Measurements from ENCODE around the gene SULT1A4.
"Not testable (repeated sequence)": the region's sequence is repeated elsewhere in the genome, so short reads cannot be mapped to it uniquely, and the experiment has no call there.

Gene SULT1A4

DNA sequence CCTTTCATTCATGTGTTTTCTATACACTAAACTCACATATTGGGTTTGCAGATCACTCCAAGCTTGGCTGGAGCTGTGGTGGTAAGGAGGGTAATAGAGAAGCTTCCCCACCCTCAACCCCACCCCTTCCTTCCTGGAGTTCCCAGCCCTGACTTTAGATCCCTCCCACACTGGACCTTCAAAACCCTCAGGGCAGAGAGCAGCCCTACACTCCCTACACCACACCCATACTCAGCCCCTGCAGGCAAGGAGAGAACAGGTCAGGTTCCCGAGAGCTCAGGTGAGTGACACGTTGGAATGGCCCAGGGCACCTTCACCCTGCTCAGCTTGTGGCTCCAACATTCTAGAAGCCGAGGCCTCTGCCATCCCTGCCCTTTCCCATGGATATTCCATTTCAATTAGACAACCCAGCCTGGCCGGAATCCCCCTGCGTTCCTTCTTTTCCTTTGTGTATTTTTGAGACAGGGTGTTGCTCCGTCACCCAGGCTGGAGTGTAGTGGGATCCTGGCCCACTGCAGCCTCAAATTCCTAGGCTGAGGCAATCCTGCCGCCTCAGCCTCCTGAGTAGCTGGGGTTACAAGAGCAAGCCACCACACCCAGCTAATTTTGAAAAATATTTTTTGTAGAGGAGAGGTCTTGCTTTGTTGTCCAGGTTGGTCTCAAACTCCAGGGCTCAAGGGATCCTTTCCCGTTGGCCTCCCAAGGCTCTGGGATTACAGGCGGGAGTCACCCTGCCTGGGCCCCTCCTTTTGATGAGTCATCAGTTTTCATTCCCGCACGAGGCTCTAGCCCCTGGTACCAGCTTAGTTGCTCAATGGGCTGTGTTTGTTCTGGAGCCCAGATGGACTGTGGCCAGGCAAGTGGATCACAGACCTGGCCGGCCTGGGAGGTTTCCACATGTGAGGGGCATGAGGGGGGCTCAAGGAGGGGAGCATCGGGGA is at the start of gene SULT1A4:
Gene SULT1A4 (plus strand): TSS at position 208 of the 941 bp plus-strand sequence. CDS start 1,473 bp downstream, outside the sequence.
- not testable (repeated sequence) for DNase-seq (ENCODE audit: low spot score)

DNA sequence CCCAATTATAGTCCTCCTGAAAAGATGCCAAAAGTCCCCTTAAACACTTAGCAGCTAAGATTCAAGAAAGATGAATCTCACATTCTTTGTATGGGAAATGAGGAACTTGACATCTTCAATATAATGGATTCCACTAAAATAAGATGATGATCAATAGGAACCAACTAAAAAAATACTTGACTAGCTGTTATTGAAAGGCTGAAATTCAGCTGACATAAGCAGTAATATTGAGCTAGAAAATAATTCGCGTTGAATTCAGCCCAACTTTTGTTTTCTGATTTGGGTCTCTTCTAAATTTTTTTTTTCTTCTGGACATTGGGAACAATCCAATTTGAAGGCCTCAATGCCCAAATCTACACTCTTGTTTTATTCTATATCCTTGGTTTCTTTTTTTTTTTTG is 36.1 kb upstream of the SULT1A4 start:
- not testable (repeated sequence) for DNase-seq (ENCODE audit: low spot score)

DNA sequence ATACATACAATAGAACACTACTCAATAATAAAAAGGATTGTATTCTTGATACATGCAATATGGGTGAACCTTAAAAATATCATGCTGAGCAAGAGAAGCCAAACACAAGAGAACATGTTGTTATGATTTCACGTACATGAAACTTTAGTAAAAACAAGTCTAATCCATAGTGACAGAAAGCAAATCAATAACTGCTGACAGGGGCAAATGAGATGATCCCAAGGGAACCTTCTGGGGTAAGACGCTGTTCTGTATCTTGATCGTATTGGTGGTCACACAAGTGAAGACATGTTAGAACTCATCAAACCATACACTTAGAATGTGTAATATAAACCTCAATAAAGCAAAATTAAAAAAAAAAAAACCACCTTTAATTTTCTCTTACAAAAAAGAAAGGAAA is 34.3 kb upstream of the SULT1A4 start:
- DNase-seq (ENCODE audit: low spot score) = not testable (repeated sequence)

DNA sequence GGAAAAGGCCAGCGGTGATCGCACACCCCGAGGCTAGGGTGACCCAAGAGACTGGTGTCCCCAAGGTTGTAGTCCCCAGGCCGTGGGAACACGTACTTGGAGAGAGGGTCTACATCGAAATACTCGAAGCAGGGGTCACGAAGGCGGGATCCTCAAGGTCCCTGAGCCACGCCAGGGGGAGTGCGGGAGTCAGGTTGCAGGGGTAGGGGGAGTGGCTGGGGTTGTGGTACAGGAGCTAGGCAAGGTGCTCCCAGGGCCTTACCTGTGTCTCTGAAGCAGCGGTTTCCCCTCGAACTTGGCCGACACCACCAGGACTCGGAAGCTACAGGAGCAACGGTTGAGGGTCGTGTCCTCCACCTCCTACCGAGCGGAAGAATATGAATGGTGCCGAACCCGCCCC is 6.0 kb upstream of the SULT1A4 start:
- DNase-seq (ENCODE audit: low spot score) = not testable (repeated sequence)

DNA sequence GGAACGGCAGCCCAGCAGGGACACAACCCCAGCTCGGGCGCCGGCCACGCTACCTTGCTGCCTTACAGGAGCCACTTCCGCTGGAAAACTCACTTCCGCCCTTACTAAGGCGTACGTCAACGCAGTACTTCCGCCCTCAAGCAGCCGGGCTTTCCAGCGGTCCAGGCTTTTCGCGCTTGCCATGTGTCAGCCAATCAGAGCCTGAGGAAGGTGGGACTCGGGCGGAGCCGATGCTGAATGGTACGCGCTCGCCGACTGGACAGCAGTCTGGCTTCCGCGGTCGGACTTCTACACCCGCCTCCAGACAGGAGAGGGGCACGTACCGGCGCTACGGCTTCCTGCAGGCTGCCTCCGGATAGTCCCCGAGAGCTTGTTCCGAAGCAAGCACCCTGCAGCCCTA is 5.4 kb upstream of the SULT1A4 start, which contains the start of the genes BOLA2 and SLX1B:
Gene BOLA2 (minus strand): TSS at position 83 of the 400 bp plus-strand sequence. CDS start 98 bp downstream, outside the sequence.
Gene SLX1B (plus strand): TSS at position 265 of the 400 bp plus-strand sequence.
- not testable (repeated sequence) for DNase-seq (ENCODE audit: low spot score)

DNA sequence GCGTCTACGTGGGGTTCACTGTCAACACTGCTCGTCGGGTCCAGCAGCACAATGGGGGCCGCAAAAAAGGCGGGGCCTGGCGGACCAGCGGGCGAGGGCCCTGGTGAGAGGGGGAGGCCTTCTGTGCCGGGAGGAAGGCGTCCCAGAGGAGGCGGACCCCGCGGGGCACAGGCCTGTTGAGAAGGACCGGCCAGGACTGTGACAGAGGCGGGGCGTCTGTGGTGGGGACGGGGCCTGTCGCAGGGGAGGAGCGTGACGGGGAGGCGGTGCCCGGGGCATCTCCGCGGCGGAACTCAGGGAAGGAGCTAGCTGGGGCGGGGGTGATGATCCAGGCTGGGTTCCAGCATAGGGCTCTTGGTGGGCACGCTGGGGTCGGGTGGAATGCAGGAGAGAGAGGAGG is 4.9 kb upstream of the SULT1A4 start:
- not testable (repeated sequence) for DNase-seq (ENCODE audit: low spot score)

DNA sequence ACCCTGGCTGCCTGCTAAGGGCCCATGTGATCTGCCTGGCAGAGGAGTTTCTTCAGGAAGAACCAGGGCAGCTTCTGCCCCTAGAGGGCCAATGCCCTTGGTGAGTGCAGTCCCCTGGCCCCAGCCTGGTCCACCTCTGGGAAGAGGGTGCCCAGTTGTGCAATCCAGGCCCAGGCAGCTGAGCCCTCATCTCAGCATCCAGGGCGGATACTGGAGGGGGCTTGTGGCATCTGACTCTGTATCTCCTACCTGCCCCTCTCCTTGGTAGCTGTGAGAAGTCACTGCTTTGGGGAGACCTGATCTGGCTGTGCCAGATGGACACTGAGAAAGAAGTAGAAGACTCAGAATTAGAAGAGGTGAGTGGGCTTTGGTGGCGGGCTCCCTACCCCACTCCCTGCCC is 2.1 kb upstream of the SULT1A4 start:
- not testable (repeated sequence) for DNase-seq (ENCODE audit: low spot score)

DNA sequence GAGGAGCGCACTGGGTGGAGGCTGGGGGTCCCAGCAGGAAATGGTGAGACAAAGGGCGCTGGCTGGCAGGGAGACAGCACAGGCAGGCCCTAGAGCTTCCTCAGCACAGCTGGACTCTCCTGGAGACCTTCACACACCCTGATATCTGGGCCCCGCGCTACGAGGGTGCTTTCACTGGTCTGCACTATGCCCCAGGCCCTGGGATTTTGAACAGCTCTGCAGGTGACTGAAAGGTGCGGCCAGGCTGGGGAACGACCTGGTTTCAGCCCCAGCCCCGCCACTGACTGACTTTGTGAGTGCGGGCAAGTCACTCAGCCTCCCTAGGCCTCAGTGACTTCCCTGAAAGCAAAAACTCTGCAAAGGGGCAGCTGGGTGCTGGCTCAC is 926 bp downstream of the SULT1A4 start:
- not testable (repeated sequence) for DNase-seq (ENCODE audit: low spot score)

DNA sequence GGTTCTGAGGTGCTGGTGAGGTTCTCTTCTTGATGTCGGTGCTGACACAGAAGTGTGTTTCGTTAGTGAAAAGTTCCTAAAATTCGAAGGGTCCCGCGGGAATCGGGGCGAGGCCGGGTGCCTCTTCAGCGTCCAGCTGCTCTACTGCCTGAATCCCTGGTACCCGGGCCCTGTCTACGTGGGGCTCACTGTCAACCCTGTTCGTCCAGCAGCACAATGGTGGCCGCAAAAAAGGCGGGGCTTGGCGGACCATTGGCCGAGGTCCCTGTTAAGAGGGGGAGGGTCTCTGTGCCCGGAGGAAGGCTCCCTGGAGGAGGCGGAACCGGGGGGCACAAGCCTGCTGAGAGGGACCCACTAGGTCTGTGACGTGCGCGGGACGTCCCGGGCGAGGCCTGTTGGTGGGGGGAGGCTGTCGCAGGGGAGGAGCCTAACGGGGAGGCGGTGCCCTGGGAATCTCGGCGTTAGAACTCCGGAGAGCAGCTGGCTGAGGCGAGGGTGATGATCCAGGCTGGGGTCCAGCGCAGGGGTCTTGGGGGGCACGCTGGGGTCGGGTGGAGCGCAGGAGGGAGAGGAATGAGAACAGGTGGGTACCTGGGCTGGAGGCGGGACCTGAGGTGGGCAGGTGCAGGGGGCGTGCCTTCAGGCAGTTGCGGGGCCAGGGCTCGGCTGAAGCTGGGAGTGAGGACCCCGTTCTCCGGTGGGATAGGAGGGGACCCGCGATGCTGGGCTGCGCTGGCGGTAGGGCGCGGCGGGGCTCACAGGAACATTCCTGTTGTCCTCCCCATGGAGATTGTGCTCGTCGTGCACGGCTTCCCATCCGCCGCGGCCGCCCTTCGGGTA is 6.5 kb downstream of the SULT1A4 start:
- not testable (repeated sequence) for DNase-seq (ENCODE audit: low spot score)

DNA sequence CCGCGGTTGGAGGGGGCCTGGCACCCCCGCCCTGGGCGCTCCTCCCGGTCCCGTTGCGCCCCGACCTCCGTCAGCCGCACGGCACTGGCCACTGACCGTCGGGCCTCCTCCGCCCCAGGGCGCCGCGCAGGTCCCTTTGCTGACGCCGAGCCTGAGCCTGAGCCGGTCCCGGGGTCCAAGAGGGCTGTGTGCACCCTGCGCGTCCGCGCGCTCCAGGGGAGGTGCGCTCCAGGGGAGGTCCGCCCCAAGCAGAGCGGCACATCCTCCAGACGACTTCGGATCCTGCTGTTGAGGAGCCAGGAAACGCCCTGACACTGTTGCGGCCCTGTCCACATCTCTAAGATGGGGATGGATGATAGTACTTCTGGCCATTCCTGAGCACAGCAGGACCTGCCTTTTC is 7.2 kb downstream of the SULT1A4 start:
- DNase-seq (ENCODE audit: low spot score) = not testable (repeated sequence)

DNA sequence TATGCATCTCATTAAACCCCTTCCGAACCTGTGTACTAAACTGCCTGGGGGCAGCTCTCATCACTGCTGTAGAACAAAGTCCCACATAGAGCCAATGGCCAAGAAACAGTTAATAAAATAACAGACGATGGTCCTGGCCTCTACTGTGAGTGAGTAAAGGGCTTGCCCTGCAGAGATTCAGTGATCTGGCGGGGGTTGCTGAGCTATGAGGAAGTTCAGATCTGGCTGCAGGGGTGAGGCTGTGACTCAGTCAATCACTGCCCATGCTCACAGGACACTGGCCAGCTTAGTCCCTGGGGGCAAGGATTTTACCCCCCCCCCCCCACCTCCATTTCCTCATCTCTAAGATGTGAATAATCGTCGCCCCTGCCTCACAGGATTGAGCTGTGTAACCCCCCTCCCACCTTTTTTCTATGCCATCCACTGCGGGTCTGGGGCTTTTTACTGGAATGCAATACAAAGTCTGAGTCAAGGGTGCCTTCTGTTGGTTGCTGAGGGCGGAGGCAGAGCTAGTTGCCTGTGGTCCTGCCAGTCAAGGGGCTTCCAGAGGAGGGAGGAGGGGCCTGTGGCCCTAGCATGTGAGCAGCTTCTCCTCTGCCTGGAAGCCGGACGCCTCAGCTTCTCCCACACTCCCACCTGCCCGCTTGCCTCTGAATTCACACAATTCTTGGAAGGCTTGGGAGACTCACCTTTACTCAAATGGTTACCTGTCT is 8.1 kb downstream of the SULT1A4 start:
- not testable (repeated sequence) for DNase-seq (ENCODE audit: low spot score)

DNA sequence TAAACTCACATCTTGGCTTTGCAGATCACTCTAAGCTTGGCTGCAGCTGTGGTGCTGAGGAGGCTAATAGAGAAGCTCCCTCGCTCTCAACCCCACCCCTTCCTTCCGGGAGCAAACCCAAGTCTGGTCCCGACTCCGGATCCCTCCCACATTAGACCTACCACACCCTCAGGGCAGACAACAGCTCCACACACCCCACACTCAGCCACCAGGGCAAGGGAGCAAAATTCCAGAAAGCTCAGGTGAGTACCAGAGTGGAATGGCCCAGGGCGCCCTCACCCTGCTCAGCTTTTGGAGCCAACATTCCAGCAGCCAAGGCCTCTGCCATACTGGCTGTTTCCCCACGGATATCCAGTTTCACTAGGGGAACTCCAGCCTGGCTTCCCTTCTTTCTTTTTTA is 9.9 kb downstream of the SULT1A4 start:
- DNase-seq (ENCODE audit: low spot score) = not testable (repeated sequence)

DNA sequence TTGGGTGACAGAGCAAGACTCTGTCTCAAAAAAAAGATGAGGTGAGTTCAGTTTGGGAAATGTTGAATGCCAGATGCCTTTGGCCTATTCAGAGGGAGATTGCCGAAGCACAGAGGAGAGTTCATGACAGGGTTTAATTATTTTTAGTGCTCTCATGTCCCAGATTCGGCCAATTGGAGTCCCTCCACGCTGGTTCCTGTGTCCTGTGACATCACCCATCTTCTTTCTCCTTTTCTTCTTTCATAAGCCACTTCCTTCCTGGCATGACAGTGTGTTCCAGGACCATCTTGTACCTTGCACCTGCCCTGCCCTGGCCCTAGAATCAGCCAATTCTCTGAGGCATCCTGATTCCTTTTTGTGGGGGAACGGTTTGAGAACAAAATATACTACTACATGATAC is 12.4 kb downstream of the SULT1A4 start:
- not testable (repeated sequence) for DNase-seq (ENCODE audit: low spot score)

DNA sequence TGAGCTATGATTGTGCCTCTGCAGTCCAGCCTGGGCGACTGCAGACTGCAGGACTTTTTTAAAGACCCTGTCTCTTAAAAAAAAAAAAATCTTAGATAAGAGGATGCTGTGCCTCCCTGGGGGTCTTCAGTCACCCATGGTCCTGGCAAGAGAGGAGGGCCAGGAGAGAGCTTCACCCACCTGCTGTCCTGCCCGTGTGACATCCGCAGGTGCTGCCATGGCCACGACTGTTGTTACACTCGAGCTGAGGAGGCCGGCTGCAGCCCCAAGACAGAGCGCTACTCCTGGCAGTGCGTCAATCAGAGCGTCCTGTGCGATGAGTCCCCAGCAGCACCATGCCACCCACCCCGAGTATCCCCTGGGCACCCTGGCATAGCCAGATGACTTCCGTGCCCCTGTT is 22.6 kb downstream of the SULT1A4 start:
- not testable (repeated sequence) for DNase-seq (ENCODE audit: low spot score)

DNA sequence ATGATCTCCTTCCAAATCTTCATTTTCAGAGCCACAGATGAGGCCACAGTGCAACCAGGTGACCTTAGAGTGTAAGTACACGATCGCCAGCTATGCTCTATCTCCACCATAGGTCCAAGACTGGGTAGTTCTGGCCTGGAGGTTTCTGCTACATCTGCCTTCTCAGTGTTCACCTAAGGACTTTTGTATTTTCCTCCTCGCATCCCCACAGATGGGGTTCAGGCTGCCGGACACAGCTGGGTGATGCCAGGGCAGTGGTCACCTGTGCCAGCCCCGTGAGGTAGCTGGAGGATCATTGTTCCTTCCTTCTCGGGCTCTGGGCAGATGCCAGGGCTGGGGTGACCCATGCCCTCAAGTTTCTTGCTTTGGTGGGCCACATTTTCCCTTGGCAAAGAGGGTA is 46.6 kb downstream of the SULT1A4 start, which contains the start of gene NPIPB12:
Gene NPIPB12 (minus strand): TSS at position 101 of the 400 bp plus-strand sequence.
- DNase-seq (ENCODE audit: low spot score) = not testable (repeated sequence)
